ENCODE data around the gene ADGRV1.

The ADGRV1 gene

GRCh38 chr5:91109634-91110033 lies 551.0 kb downstream of the ADGRV1 start:
- Histone ChIP-seq H3K27me3 (ENCODE audit: insufficient read depth, poor library complexity, severe bottlenecking) (no peaks in the 10 kb centered on the region), H3K4me3 (ENCODE audit: severe bottlenecking) (no peak overlapping the region), H3K4me1 (ENCODE audit: insufficient read depth, poor library complexity, severe bottlenecking) (no peaks in the 10 kb centered on the region), H3K27ac (ENCODE audit: poor library complexity, severe bottlenecking) (no peak overlapping the region), H3K9me3 (ENCODE audit: severe bottlenecking) (no peaks in the 10 kb centered on the region), H3K36me3 (ENCODE audit: low read depth) (no peaks in the 10 kb centered on the region)
- no peak for DNase-seq (ENCODE audit: low spot score)
- TF ChIP-seq CTCF (IDR thresholded peaks at IDR 0.05; ENCODE audit: poor library complexity, severe bottlenecking): no peak
- no peak for ATAC-seq (ENCODE audit: low read depth)

- H3K9me3 ChIP-seq (ENCODE audit: severe bottlenecking): no peaks in the 10 kb centered on the region
- no peaks in the 10 kb centered on the region for H3K36me3 ChIP-seq (ENCODE audit: low read depth)
- no peak overlapping the region for H3K27ac ChIP-seq (ENCODE audit: poor library complexity, severe bottlenecking)
- ATAC-seq (ENCODE audit: low read depth): no peak
- H3K4me3 ChIP-seq (ENCODE audit: severe bottlenecking): no peak overlapping the region
- no peak for DNase-seq (ENCODE audit: low spot score)
- no peak for TF ChIP-seq CTCF (IDR thresholded peaks at IDR 0.05; ENCODE audit: poor library complexity, severe bottlenecking)
- no peaks in the 10 kb centered on the region for H3K27me3 ChIP-seq (ENCODE audit: insufficient read depth, poor library complexity, severe bottlenecking)
- no peaks in the 10 kb centered on the region for H3K4me1 ChIP-seq (ENCODE audit: insufficient read depth, poor library complexity, severe bottlenecking)
Observed at GRCh38 chr5:91110686-91111085, 552.1 kb downstream of the ADGRV1 start.

GRCh38 chr5:91111473-91112238 lies 553.1 kb downstream of the ADGRV1 start:
- Histone ChIP-seq H3K9me3 (ENCODE audit: severe bottlenecking) (no peaks in the 10 kb centered on the region), H3K27ac (ENCODE audit: poor library complexity, severe bottlenecking) (no peak overlapping the region), H3K27me3 (ENCODE audit: insufficient read depth, poor library complexity, severe bottlenecking) (no peaks in the 10 kb centered on the region), H3K4me3 (ENCODE audit: severe bottlenecking) (no peak overlapping the region), H3K36me3 (ENCODE audit: low read depth) (no peaks in the 10 kb centered on the region), H3K4me1 (ENCODE audit: insufficient read depth, poor library complexity, severe bottlenecking) (no peaks in the 10 kb centered on the region)
- no peak for TF ChIP-seq CTCF (IDR thresholded peaks at IDR 0.05; ENCODE audit: poor library complexity, severe bottlenecking)
- ATAC-seq (ENCODE audit: low read depth): no peak
- DNase-seq (ENCODE audit: low spot score): no peak

GRCh38 chr5:91114658-91115057 lies 556.1 kb downstream of the ADGRV1 start:
- DNase-seq (ENCODE audit: low spot score) (no peak), ATAC-seq (ENCODE audit: low read depth) (no peak)
- Histone ChIP-seq H3K4me1 (ENCODE audit: insufficient read depth, poor library complexity, severe bottlenecking) (no peaks in the 10 kb centered on the region), H3K27me3 (ENCODE audit: insufficient read depth, poor library complexity, severe bottlenecking) (no peaks in the 10 kb centered on the region), H3K36me3 (ENCODE audit: low read depth) (no peaks in the 10 kb centered on the region), H3K9me3 (ENCODE audit: severe bottlenecking) (no peaks in the 10 kb centered on the region), H3K4me3 (ENCODE audit: severe bottlenecking) (no peak overlapping the region), H3K27ac (ENCODE audit: poor library complexity, severe bottlenecking) (no peak overlapping the region)
- no peak for TF ChIP-seq CTCF (IDR thresholded peaks at IDR 0.05; ENCODE audit: poor library complexity, severe bottlenecking)

- Histone ChIP-seq H3K9me3 (ENCODE audit: severe bottlenecking) (no peaks in the 10 kb centered on the region), H3K27ac (ENCODE audit: poor library complexity, severe bottlenecking) (no peak overlapping the region), H3K4me1 (ENCODE audit: insufficient read depth, poor library complexity, severe bottlenecking) (no peaks in the 10 kb centered on the region), H3K4me3 (ENCODE audit: severe bottlenecking) (no peak overlapping the region), H3K27me3 (ENCODE audit: insufficient read depth, poor library complexity, severe bottlenecking) (no peaks in the 10 kb centered on the region), H3K36me3 (ENCODE audit: low read depth) (no peaks in the 10 kb centered on the region)
- ATAC-seq (ENCODE audit: low read depth) (no peak), DNase-seq (ENCODE audit: low spot score) (no peak)
- TF ChIP-seq CTCF (IDR thresholded peaks at IDR 0.05; ENCODE audit: poor library complexity, severe bottlenecking): no peak
Observed at GRCh38 chr5:91118354-91118753, 559.8 kb downstream of the ADGRV1 start.
